Uterus (tissue), 4 donors: ENCODE results near the gene TBCD. TPM values are rescaled to one million over a fixed set of nuclear protein-coding genes. Genes with fewer than 3 reads are reported as not detected.

Source experiments
- DNase-seq, 2 donors: peaks; one replicate each; pipeline ENCODE4 v3.0.0-alpha.2; 2019 to 2020
- H3K27ac ChIP-seq, 2 donors: fragments of 200-600 bp; sonication (generic); 1 replicate in 1 of 2; 2 replicates in 1 of 2; pipeline ENCODE4 v1.5.1; 2016 to 2018
- H3K27me3 ChIP-seq, 2 donors: fragments of 200-600 bp; sonication (generic); one replicate each; pipeline ENCODE4 v1.5.1; 2018 to 2019; ENCODE audit warnings: control low read depth in 1 of 2
- H3K36me3 ChIP-seq, 2 donors: fragments of 200-600 bp; sonication (generic); one replicate each; pipeline ENCODE4 v1.5.1; 2019; ENCODE audit warnings: control low read depth in 1 of 2
- H3K4me1 ChIP-seq, 2 donors: fragments of 200-600 bp; sonication (generic); one replicate each; pipeline ENCODE4 v1.5.1; 2018 to 2019; ENCODE audit warnings: control low read depth in 1 of 2
- H3K4me3 ChIP-seq, 2 donors: fragments of 200-600 bp; sonication (generic); 1 replicate in 1 of 2; 2 replicates in 1 of 2; pipeline ENCODE4 v1.5.1; 2018 to 2019; ENCODE audit warnings: mild to moderate bottlenecking in 1 of 2
- H3K9me3 ChIP-seq, 2 donors: fragments of 200-600 bp; sonication (generic); one replicate each; pipeline ENCODE4 v1.5.1; 2019; ENCODE audit warnings: control low read depth in 1 of 2
- CTCF ChIP-seq, 4 experiments: fragments of 200-600 bp in 2 of 4; fragments of 450-650 bp in 2 of 4; sonication (generic) in 2 of 4; IDR thresholded peaks; one replicate each; pipeline ENCODE4 v1.5.1; 2016 to 2019; ENCODE audit warnings: antibody characterized with exemption in 4 of 4, mild to moderate bottlenecking in 2 of 4, moderate library complexity in 1 of 4
- POLR2A ChIP-seq, 2 donors: fragments of 450-650 bp; IDR thresholded peaks; one replicate each; pipeline ENCODE4 v1.6.1; 2016; ENCODE audit warnings: antibody characterized with exemption in 2 of 2, mild to moderate bottlenecking in 1 of 2, moderate library complexity in 1 of 2
- intact Hi-C: fragments of 100-400 bp; cut with DNase I; formaldehyde crosslinking; loops from one replicate; pipeline ENCODE4 v1.15.1; 2023; ENCODE audit warnings: low total_unique reads
- total RNA-seq, 4 donors: library from RNA; depleted of rRNA in 3 of 4; stranded (reverse); fragments of >200 nt in 3 of 4; gene quantifications; one replicate each; pipeline versions ENCODE4 v1.1.0 to v1.2.4, GENCODE V29; 2014 to 2023
- donor health status: DM: yes; HTN: yes; CAD: no.

TBCD gene
- total RNA-seq, 4 donors from 2014 or later: 35.9 to 142 (median 61.3) TPM

GRCh38 chr17:82839617-82840292 lies 87.9 kb downstream of the TBCD start, which contains the start of gene ZNF750:
Gene ZNF750, minus strand, starts transcription at chr17:82840022. Its CDS starts 7,568 bp downstream, at chr17:82832454.
- intact Hi-C loops: no loop called here
- H3K27ac ChIP-seq: no peak within 1 kb of the TSS
- no peak for DNase-seq

GRCh38 chr17:82840431-82840831 lies 88.6 kb downstream of the TBCD start:
- DNase-seq: no peak
- Histone ChIP-seq H3K4me1 (no peaks in the 10 kb centered on the region), H3K4me3 (no peak overlapping the region), H3K9me3 (no peaks in the 10 kb centered on the region), H3K36me3 (no peaks in the 10 kb centered on the region), H3K27ac (no peak overlapping the region), H3K27me3 (no peaks in the 10 kb centered on the region)
- intact Hi-C loops: no loop called here
- TF ChIP-seq POLR2A (IDR thresholded peaks at IDR 0.05) (no peak), CTCF (IDR thresholded peaks at IDR 0.05) (no peak)

More at GRCh38 chr17:82839617-82840292, 87.9 kb downstream of the TBCD start, which contains the start of gene ZNF750:
- no peak within 1 kb of the TSS for H3K4me3 ChIP-seq
- H3K36me3 ChIP-seq: no peaks in the 10 kb centered on the region
- H3K4me1 ChIP-seq: no peaks in the 10 kb centered on the region
- TF ChIP-seq CTCF (IDR thresholded peaks at IDR 0.05): no peak
- no peaks in the 10 kb centered on the region for H3K9me3 ChIP-seq
- no peaks in the 10 kb centered on the region for H3K27me3 ChIP-seq

- no peak for TF ChIP-seq CTCF (IDR thresholded peaks at IDR 0.05)
- no peak for TF ChIP-seq POLR2A (IDR thresholded peaks at IDR 0.05)
- intact Hi-C loops: no loop called here
Measured at GRCh38 chr17:82841921-82842596, 90.2 kb downstream of the TBCD start.

GRCh38 chr17:82843904-82844680 lies 92.2 kb downstream of the TBCD start:
- TF ChIP-seq POLR2A (IDR thresholded peaks at IDR 0.05) (no peak), CTCF (IDR thresholded peaks at IDR 0.05) (no peak)
- no peaks in the 10 kb centered on the region for H3K36me3 ChIP-seq
- intact Hi-C loops: no loop called here
- H3K27ac ChIP-seq: no peak overlapping the region
- H3K4me3 ChIP-seq: no peak overlapping the region
- no peaks in the 10 kb centered on the region for H3K9me3 ChIP-seq
- no peak for DNase-seq
- H3K4me1 ChIP-seq: no peaks in the 10 kb centered on the region
- H3K27me3 ChIP-seq: no peaks in the 10 kb centered on the region

More at GRCh38 chr17:82841921-82842596, 90.2 kb downstream of the TBCD start:
- Histone ChIP-seq H3K4me3 (no peak overlapping the region), H3K36me3 (no peaks in the 10 kb centered on the region), H3K27me3 (no peaks in the 10 kb centered on the region), H3K9me3 (no peaks in the 10 kb centered on the region), H3K4me1 (no peaks in the 10 kb centered on the region), H3K27ac (no peak overlapping the region)
- no peak for DNase-seq
